GM12873 (cell line): ENCODE data around the gene NMRAL1.

ENCODE experiments used
- CTCF ChIP-seq: IDR thresholded peaks from 2 replicates; pipeline ENCODE4 v1.5.1; 2012; ENCODE audit warnings: low read depth, mild to moderate bottlenecking, moderate library complexity, low read length, control low read depth; ENCODE audit not compliant: insufficient read depth; ENCODE audit errors: missing control alignments

Gene NMRAL1

DNA sequence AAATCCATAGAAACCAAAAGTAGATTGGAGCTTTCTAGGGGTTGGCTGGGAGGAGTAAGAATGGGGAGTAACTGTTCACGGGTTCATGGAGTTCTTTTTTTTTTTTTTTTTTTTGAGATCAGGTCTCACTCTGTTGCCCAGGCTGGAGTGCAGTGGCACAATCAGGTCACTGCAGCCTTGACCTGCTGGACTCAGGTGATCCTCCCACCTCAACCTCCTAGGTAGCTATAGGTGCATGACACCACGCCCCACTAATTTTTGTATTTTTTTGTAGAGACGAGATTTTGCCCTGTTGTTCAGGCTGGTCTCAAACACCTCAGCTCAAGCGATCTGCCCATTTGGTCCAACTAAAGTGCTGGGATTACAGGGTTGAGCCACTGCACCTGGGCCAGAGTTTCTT, 1.5 kb downstream of the NMRAL1 start:
- TF ChIP-seq CTCF = no peak

DNA sequence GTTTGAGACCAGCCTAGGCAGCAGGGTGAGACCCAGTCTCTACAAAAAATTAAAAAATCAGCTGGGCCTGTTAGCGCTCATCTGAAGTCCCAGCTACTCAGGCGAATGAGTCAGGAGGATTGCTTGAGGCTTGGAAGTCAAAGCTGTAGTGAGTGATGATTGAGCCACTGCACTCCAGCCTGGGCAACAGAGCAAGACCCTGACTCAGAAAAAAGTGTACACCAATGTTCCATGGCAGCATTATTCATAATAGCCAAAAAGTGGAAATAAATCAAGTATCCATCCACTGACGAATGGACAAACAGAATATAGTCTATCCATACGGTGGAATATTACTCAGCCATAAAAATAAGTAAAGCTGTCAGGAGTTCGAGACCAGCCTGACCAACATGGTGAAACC, 2.6 kb downstream of the NMRAL1 start:
- no peak for TF ChIP-seq CTCF

GRCh38 chr16:4468972-4469371, 5.5 kb downstream of the NMRAL1 start:
- no peak for TF ChIP-seq CTCF

GRCh38 chr16:4467916-4468315, 6.5 kb downstream of the NMRAL1 start:
- TF ChIP-seq CTCF = no peak

- TF ChIP-seq CTCF = no peak
Observed at GRCh38 chr16:4465977-4466779, 8.2 kb downstream of the NMRAL1 start.

DNA sequence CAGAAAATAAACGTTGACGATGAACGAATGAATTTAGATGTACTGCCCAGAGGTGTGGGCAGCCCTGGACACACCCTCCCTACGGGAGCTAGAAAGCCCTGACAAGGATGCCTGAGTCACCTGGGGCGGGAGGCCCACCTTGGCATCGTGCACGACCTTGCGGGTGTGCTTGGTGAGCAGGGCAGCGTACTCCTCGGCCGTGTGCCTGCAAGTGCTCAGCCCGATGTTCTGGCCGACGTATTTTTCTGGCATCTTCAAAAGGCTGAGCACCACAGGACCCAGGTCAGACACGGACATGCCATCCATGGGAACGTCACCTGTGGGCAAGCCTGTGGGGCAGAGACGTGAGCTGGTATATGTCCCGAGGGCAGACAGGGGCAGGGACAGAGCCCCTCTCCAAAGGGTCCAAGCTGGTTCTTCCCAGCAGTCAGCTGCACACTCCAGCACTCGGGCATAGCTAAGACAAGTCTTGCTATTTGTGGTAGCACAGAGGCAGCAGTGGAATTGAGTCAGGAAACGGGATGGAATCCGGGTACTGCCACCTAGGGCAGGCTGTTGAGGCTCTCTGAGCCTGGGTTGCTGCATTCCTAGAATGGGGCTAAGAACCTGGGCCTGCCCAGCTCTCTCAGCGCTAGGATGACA, 10.8 kb downstream of the NMRAL1 start:
- TF ChIP-seq CTCF = no peak

- TF ChIP-seq CTCF = no peak
Observed at GRCh38 chr16:4461250-4462085, 13.0 kb downstream of the NMRAL1 start.
